Measurements from ENCODE around the gene FLNA.
"Not testable (repeated sequence)": the region's sequence is repeated elsewhere in the genome, so short reads cannot be mapped to it uniquely, and the experiment has no call there.

Gene FLNA

GRCh38 chrX:154308108-154308946, 66.1 kb downstream of the FLNA start:
- DNase-seq (ENCODE audit: low spot score), result peak; percentile 84

GRCh38 chrX:154307202-154307601, 67.2 kb downstream of the FLNA start:
- DNase-seq (ENCODE audit: low spot score), result no peak

- DNase-seq (ENCODE audit: low spot score), result no peak
These were observed 68.8 kb downstream of the FLNA start for GRCh38 chrX:154305541-154306205.

- DNase-seq (ENCODE audit: low spot score), result no peak
These were observed 69.6 kb downstream of the FLNA start for GRCh38 chrX:154304846-154305245.

- no peak for DNase-seq (ENCODE audit: low spot score)
These were observed 71.0 kb downstream of the FLNA start for GRCh38 chrX:154303476-154303875.

GRCh38 chrX:154302998-154303397, 71.4 kb downstream of the FLNA start:
- not testable (repeated sequence) for DNase-seq (ENCODE audit: low spot score)

- DNase-seq (ENCODE audit: low spot score), result no peak
These were observed 73.6 kb downstream of the FLNA start for GRCh38 chrX:154300816-154301215.
